Heart left ventricle (tissue), 16 donors: ENCODE results near the gene SMIM45.
A peak's percentile ranks its signal among the peaks of the same experiment; 100 is the strongest.

Experiments used
- ATAC-seq, 4 donors: fragments of 200-7000 bp; cut with Tn5 transposase; one replicate each; pipeline ENCODE4 v1.9.1; 2020 to 2022; ENCODE audit warnings: moderate library complexity in 4 of 4, mild to moderate bottlenecking in 3 of 4, moderate number of reproducible peaks in 1 of 4
- DNase-seq, 5 donors: peaks; one replicate each; pipeline ENCODE4 v3.0.0-alpha.2; 2020
- H3K27ac ChIP-seq, 12 donors: fragments of 200-600 bp; sonication (generic) in 4 of 12; one replicate each; pipeline versions ENCODE4 v1.5.0 to v1.8.0; 2016 to 2022; ENCODE audit warnings: mild to moderate bottlenecking in 2 of 12
- H3K27me3 ChIP-seq, 9 donors: fragments of 200-600 bp; sonication (generic) in 2 of 9; one replicate each; pipeline versions ENCODE4 v1.5.1 to v1.8.0; 2016 to 2022; ENCODE audit warnings: mild to moderate bottlenecking in 3 of 9
- H3K36me3 ChIP-seq, 9 donors: fragments of 200-600 bp; sonication (generic) in 2 of 9; one replicate each; pipeline versions ENCODE4 v1.5.0 to v1.8.0; 2018 to 2022; ENCODE audit warnings: mild to moderate bottlenecking in 2 of 9
- H3K4me1 ChIP-seq, 12 donors: fragments of 200-600 bp; sonication (generic) in 4 of 12; one replicate each; pipeline versions ENCODE4 v1.5.0 to v1.8.0; 2016 to 2022; ENCODE audit warnings: mild to moderate bottlenecking in 3 of 12
- H3K4me3 ChIP-seq, 12 donors: fragments of 200-600 bp; sonication (generic) in 4 of 12; one replicate each; pipeline versions ENCODE4 v1.5.0 to v1.8.0; 2017 to 2022; ENCODE audit warnings: mild to moderate bottlenecking in 9 of 12, moderate library complexity in 4 of 12
- H3K9me3 ChIP-seq, 12 donors: fragments of 200-600 bp; sonication (generic) in 4 of 12; one replicate each; pipeline versions ENCODE4 v1.5.0 to v1.8.0; 2016 to 2022; ENCODE audit warnings: mild to moderate bottlenecking in 1 of 12
- CTCF ChIP-seq, 12 donors: fragments of 200-600 bp; sonication (generic) in 4 of 12; IDR thresholded peaks; one replicate each; pipeline versions ENCODE4 v1.5.0 to v1.8.0; 2018 to 2022; ENCODE audit warnings: antibody characterized with exemption in 12 of 12, mild to moderate bottlenecking in 5 of 12
- POLR2A ChIP-seq, 2 donors: fragments of 450-650 bp; IDR thresholded peaks; one replicate each; pipeline ENCODE4 v1.6.1; 2017; ENCODE audit warnings: antibody characterized with exemption in 2 of 2, mild to moderate bottlenecking in 2 of 2, moderate library complexity in 2 of 2
- WGBS, 4 donors: extraction: QIAGEN DNeasy Blood & Tissue Kit in 2 of 4; methylation state at CpG; one replicate each; pipeline versions ENCODE4 v1.1.5 to v1.1.7; 2013 to 2018; 5-methylcytosine and 5-hydroxymethylcytosine counted together
- intact Hi-C, 10 donors: fragments of 100-400 bp; cut with DNase I; formaldehyde crosslinking; loops; one replicate each; pipeline versions ENCODE4 v1.11.1 to v1.14.2; 2022
- donor health status: ischemic (EF 13 %, LVEDD 7.1; RV severe dilation, severe dysfunction).
- donor health status: healthy with polysubstance abuse.
- donor health status: DM: no; HTN: yes; CAD: no.
- donor health status: DM: no; HTN: no; CAD: no.
- donor health status: ischemic (EF 25% LVEDD 6.9; RV normal size, moderate dysfunction).
- donor health status: ischemic (EF 25% LVEDD 5.7; RV mildly dilated, moderate dysfunction).
- donor health status: healthy.
- donor health status: DM: yes; HTN: yes; CAD: no.
- donor health status: ischemic (EF 35%, LVEDD 5.7; RV mildly dilated, moderate dysfunction).
- donor health status: nonischemic (EF 11% LVEDD 7.7; RV severe dilation, severe dysfunction).
- donor health status: DM: yes; HTN: yes; CAD: no.
- donor health status: PGD.
- donor health status: ischemic (EF 29% LVEDD 5.4; RV normal size, mild dysfunction).
- donor health status: nonischemic (EF 23%, LVEDD 6.1; RV moderate dilation, normal function).

SMIM45 gene

GRCh38 chr22:41979423-41980250, 27.7 kb downstream of the SMIM45 start:
- H3K27me3 ChIP-seq = peaks cover 4 to 33% (median 24%) of the 10 kb centered on the region in 9 donors
- H3K4me1 ChIP-seq = peaks cover 0 to 12% (median 3%) of the 10 kb centered on the region in 12 donors
- TF ChIP-seq POLR2A (IDR thresholded peaks at IDR 0.05) (no peak), CTCF (IDR thresholded peaks at IDR 0.05) (no peak)
- DNase-seq (no peak), ATAC-seq (peak in 1 of 4 donors; percentile 53)
- WGBS, 4 donors = 73 to 82% (median 77%) methylated on average over 8 to 9 of the region's 9 CpGs
- H3K36me3 ChIP-seq = no peaks in the 10 kb centered on the region
- no peak overlapping the region for H3K27ac ChIP-seq
- no peak overlapping the region for H3K4me3 ChIP-seq
- no peaks in the 10 kb centered on the region for H3K9me3 ChIP-seq
- intact Hi-C loops = loop anchor here in 1 of 10 donors (10.0 kb wide), 1 partner anchor 495 kb away; no protein-coding TSS in a partner anchor

GRCh38 chr22:41982865-41983264, 30.9 kb downstream of the SMIM45 start:
- Histone ChIP-seq H3K36me3 (no peaks in the 10 kb centered on the region), H3K9me3 (no peaks in the 10 kb centered on the region), H3K27me3 (peaks cover 0 to 5% (median 0%) of the 10 kb centered on the region in 9 donors), H3K4me1 (no peaks in the 10 kb centered on the region), H3K4me3 (no peak overlapping the region), H3K27ac (no peak overlapping the region)
- ATAC-seq (no peak), DNase-seq (no peak)
- intact Hi-C loops = no loop called here
- WGBS, 4 donors = 60 to 74% (median 66%) methylated on average over 5 of the region's 5 CpGs
- TF ChIP-seq CTCF (IDR thresholded peaks at IDR 0.05) (no peak), POLR2A (IDR thresholded peaks at IDR 0.05) (no peak)

- H3K9me3 ChIP-seq = no peaks in the 10 kb centered on the region
- H3K36me3 ChIP-seq = no peaks in the 10 kb centered on the region
- H3K27me3 ChIP-seq = no peaks in the 10 kb centered on the region
- no peaks in the 10 kb centered on the region for H3K4me1 ChIP-seq
- intact Hi-C loops = no loop called here
- peak in 1 of 4 donors; percentile 20 for ATAC-seq
- WGBS, 4 donors = 72 to 82% (median 77%) methylated on average over 6 of the region's 6 CpGs
- H3K4me3 ChIP-seq = no peak overlapping the region
- H3K27ac ChIP-seq = no peak overlapping the region
- TF ChIP-seq CTCF (IDR thresholded peaks at IDR 0.05) (no peak), POLR2A (IDR thresholded peaks at IDR 0.05) (no peak)
- DNase-seq = no peak
Observed at GRCh38 chr22:41983513-41984405, 31.8 kb downstream of the SMIM45 start.

- no peaks in the 10 kb centered on the region for H3K4me1 ChIP-seq
- intact Hi-C loops = no loop called here
- DNase-seq = no peak
- no peak overlapping the region for H3K4me3 ChIP-seq
- 87 to 96% (median 89%) methylated on average over 5 of the region's 5 CpGs for WGBS, 4 donors
- no peak overlapping the region for H3K27ac ChIP-seq
- H3K9me3 ChIP-seq = no peaks in the 10 kb centered on the region
- ATAC-seq = no peak
- no peaks in the 10 kb centered on the region for H3K36me3 ChIP-seq
- TF ChIP-seq POLR2A (IDR thresholded peaks at IDR 0.05) (no peak), CTCF (IDR thresholded peaks at IDR 0.05) (no peak)
- no peaks in the 10 kb centered on the region for H3K27me3 ChIP-seq
Observed at GRCh38 chr22:41987276-41987675, 35.3 kb downstream of the SMIM45 start.
